A549 (cell line): ENCODE data around the gene GAB1.

ENCODE experiments used
- CEBPB ChIP-seq, 2 experiments: fragments of >200 bp in 1 of 2; sonication (Bioruptor Twin) in 1 of 2; formaldehyde crosslinking in 1 of 2; IDR thresholded peaks; 2 replicates each; pipeline ENCODE4 v1.6.1; 2012 to 2016
- CHD2 ChIP-seq: fragments of 150-350 bp; IDR thresholded peaks from 2 replicates; pipeline ENCODE4 v1.6.1; 2014; ENCODE audit warnings: low read length; ENCODE audit not compliant: partially characterized antibody
- CTCF ChIP-seq: fragments of >200 bp; sonication (Bioruptor Twin); formaldehyde crosslinking; IDR thresholded peaks from 3 replicates; pipeline ENCODE4 v1.5.1; 2016
- E2F6 ChIP-seq: IDR thresholded peaks from 2 replicates; pipeline ENCODE4 v1.6.1; 2012; ENCODE audit warnings: low read depth, borderline replicate concordance
- JUNB ChIP-seq: fragments of >200 bp; sonication (Bioruptor Twin); formaldehyde crosslinking; IDR thresholded peaks from 2 replicates; pipeline ENCODE4 v1.6.1; 2016
- KDM1A ChIP-seq: fragments of 200-600 bp; sonication (generic); IDR thresholded peaks from 2 replicates; pipeline ENCODE4 v1.6.1; 2016; ENCODE audit warnings: low read depth, mild to moderate bottlenecking
- RCOR1 ChIP-seq: fragments of 150-350 bp; IDR thresholded peaks from 2 replicates; pipeline ENCODE4 v1.6.1; 2014; ENCODE audit warnings: antibody characterized with exemption, low read length, low read depth

GRCh38 chr4:143359644-143360193 is 23.0 kb downstream of the GAB1 start:
- TF ChIP-seq CHD2 = no peak
- TF ChIP-seq JUNB = no peak
- TF ChIP-seq E2F6 = no peak
- TF ChIP-seq CEBPB (IDR thresholded peaks at IDR 0.05) = no peak
- TF ChIP-seq CTCF = no peak
- no peak for TF ChIP-seq KDM1A
- no peak for TF ChIP-seq RCOR1
